HG02970 (cell line): ENCODE results near the gene DNAI1.
"Not testable (repeated sequence)": the region's sequence is repeated elsewhere in the genome, so short reads cannot be mapped to it uniquely, and the experiment has no call there.

Source experiments
- ATAC-seq: cut with Tn5 transposase; IDR thresholded peaks from one replicate; pipeline ENCODE4 v1.9.1; 2021; ENCODE audit warnings: mild to moderate bottlenecking, moderate library complexity, moderate number of reproducible peaks; ENCODE audit not compliant: unreplicated experiment, low FRiP score

Gene DNAI1

DNA sequence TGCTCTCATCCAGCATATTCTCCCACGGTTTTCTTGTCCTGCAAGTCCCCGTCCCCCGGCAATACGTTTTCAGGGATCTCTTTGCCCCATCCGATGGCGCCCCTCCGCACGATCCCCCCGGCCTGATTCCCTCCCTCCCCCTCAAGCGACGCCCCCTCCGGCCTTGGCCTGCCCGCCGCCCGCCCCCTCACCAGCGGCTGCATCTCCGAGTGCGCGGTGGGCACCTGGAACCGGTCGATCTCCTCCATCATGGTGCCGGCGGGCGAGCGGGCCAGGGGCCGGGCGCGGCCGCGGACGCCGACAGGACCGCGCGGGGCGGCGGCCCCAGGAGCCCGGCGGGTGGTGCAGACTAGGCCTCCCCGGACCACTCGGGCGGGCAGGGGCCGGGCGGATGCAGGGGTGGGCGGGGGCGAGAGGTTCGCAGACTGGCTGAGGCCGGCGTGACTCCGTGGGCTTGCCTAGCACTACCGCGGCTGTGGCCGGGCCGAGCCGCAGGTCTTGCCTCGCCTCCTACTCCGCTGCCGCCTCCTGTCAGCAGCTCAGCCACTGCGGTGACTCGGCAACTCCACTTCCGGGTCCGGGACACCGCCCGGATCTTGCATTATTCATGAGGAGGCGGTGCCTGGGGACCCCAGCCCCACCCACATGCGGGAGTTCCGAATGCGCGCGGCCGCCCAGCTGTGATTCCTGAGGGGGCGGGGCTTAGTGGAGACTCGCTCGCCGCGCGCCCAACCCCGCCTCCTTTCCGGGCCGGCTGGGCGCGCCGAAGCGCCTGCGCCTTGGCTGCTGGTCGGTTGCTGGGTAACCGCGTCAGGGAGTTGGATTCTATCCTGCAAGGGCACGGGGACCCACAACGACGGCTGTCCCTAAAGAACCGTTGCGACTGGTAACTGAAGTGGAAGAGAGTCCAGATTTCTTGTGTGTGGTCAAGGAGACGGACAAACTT, at the start of gene DNAI1, which contains the start of gene FAM219A:
TSS of gene DNAI1 (plus strand) at position 793 of the 946 bp plus-strand sequence. CDS start 201 bp downstream, outside the sequence.
TSS of gene FAM219A (minus strand) at position 558 of the 946 bp plus-strand sequence. CDS start at position 251, 307 bp downstream.
- ATAC-seq = peak; percentile 95

DNA sequence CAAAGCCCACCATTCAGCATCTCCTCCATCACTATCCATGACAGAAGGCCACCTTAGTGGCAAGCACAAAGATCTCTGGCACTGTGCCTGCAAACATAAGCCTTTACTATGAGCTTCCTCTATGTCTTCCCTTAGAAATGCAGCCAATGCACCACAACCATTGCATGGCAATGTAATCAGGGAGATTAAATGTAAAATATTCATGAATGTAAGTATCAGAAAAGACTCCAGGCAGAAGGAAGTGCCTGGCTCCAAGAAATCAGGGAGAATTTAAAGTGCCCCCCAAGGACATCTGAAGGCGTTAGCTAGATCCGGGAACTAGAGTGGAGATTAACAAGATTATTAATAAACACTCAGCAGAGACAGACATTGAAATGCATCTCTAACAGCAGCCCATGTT, 49.5 kb upstream of the DNAI1 start:
- no peak for ATAC-seq

DNA sequence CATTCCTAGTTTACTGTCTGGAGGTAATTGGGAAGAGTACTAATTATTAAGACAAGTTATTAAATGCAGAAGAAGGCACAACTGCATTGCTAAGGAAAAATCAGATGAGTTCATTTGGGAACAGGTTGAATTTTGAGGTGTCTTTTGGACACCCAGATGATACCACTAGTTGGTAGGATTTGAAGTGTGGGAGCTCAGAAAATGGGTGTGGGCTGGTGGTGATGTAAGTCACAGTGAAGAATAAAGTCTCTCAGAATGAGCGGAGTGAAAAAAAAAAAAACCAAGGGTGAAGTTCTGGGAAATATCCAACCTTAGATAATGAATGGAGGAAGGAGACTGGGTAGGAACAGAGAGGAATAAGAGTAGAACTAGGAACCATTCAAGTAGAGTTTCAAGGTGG, 46.3 kb upstream of the DNAI1 start:
- no peak for ATAC-seq

DNA sequence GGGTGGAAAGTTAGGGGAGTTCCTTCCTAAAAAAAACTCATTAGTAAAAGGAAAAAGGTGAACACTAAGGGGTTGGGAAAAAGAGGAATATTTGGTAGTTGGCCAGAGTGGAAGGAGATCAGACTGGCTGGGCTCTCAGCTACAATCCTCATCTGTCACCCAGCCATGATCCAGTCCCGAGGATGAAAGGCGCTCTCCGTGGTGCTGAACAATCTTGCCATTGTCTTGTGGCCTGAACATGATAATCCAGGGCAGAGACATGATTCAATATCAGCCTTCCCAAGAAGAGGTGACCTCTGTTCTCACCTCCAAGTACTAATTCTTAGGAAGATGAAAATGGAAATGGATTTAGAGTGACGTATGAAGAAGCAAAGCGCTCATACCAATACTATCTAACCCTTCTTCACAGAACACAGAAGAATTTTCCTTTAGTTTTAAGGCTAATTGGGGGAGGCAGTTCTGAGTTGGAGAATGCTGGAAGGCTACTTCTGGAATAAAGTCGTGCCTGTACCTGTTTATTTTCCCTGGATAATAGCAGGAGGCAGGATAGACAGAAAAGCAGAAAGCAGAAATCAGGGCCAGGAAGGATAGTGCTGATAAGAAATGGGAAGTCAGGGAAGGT, 45.3 kb upstream of the DNAI1 start:
- ATAC-seq = no peak

DNA sequence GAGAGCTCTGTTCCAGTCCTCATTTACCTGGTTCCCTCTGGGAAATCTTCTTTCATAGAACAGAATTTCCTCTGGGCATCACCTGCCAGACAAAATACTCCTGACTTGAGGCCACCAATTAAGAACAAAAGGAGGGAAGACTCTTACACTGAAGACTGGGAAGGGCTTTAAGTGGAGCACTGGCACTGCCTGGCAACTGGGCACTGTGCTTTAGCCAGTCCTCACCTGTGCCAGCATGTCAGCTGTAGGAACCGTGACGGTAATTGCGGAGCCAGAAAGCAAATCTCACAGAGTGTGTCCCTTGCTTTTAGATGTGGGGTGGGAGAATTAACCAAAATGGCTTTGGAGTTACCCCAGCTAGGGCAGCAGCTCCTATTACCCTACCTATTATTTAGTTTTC, 40.9 kb upstream of the DNAI1 start:
- no peak for ATAC-seq

GRCh38 chr9:34419716-34420504, 38.7 kb upstream of the DNAI1 start:
- no peak for ATAC-seq

DNA sequence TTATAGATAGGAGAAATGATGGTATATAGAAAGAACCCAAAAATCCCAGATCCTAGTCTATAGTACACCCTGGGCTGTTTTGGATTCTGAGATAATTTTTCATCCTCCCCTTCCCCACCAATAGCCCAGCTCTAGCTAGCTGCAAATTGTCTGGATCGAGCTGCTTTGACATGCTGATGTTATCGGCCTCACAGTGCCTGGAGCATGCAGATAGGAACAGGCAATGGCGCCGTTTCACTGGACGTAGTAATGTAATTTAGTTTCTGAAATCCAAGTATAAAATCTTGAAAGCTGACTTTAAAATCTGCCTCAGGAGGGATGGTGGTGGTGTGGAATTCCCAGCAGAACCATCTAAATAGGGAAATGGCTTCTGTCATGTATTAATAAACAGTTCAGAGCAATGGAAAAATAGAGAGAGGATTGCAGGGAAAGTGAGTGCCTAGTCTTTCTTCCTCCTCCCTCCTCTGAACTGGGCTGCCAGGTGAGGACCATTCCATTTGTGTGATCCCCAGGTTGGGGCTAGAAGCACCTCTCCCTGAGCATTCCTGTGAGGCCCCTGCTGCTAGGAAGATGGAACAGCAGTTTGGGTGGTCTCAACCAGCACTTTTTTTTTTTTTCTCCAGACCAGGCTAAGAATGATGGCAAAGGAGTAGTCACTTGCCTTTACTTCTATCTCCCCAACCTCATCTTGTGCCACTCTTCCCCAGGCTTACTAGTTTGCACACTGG, 32.1 kb upstream of the DNAI1 start:
- no peak for ATAC-seq

GRCh38 chr9:34428325-34428958, 30.2 kb upstream of the DNAI1 start:
- ATAC-seq = no peak

DNA sequence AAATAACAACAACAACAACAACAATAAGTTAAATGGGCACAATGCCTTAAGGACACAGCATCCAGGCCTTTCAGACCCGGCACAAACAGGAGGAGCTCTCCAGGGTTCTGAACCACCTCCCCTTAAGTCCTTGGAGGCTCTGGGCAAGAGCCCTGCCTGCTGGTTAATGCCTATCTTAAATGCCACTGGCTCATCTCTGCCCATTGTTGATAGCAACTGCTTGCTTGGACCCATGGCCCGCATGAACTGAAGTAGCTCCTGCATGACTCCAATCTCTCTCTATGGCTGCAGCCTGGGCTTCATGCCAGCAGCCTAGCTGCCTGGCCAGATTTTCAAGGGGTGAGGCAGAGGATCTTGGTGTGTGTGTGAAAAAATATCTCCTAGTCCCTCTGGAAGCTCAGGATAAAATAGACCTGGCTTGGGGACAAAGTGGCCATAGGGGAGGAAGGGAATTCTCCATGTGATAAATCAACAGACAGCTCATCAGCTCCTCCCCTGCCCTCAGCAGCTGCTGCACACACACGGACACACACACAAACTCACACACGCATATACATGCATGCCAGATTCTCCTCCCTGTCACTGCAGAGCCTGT, 27.7 kb upstream of the DNAI1 start:
- no peak for ATAC-seq

GRCh38 chr9:34431667-34432066, 26.9 kb upstream of the DNAI1 start:
- ATAC-seq = no peak

DNA sequence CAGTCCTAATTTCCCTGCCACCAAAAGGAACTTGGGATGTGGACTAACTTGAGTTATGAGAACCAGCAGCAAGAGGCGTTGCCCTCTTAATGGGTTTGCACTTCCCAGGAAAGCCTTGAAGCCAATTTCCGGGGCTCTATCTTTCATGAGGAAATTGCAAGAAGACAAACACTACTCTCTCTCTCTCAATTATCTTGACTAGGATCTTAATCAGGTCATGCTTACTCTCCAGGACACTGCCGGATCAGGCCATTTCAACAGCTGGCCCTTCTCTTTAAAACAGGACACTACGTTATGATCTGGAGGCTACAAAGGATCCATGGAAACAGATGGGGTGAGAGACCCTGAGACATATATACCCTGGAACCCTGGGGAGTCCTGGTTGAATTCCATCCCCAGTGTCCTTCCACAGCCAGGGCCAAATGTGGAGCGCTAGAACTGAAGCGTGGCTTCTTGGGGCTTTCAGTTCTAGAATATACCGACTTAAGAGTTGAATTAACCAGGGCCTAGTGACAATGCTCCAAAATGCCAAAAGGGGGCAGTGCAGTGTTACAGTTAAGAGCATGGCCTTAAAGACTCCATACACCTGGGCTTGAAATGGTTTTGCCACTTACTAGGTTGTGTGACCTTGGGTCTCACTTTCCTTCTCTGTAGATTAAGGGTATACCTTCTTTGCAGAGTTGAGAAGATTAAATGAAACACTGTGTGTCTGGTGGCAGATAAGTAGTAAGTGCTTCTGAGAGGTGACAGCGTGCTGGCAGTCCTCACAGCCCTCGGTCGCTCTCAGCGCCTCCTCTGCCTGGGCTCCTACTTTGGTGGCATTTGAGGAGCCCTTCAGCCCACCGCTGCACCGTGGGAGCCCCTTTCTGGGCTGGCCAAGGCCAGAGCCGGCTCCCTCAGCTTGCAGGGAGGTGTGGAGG, 21.3 kb upstream of the DNAI1 start:
- ATAC-seq = no peak

DNA sequence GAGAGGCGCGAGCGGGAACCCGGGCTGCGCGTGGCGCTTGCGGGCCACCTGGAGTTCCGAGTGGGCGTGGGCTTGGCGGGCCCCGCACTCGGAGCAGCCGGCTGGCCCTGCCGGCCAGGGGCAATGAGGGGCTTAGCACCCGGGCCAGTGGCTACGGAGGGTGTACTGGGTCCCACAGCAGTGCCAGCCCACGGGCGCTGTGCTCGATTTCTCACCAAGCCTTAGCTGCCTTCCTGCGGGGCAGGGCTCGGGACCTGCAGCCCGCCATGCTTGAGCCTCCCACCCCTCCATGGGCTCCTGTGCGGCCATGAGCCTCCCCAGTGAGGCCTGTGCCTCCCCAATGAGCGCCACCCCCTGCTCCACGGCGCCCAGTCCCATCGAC, 20.7 kb upstream of the DNAI1 start:
- ATAC-seq = not testable (repeated sequence)

GRCh38 chr9:34438465-34438864, 20.1 kb upstream of the DNAI1 start:
- not testable (repeated sequence) for ATAC-seq

- ATAC-seq = no peak
These were observed 18.6 kb upstream of the DNAI1 start for GRCh38 chr9:34440017-34440416.

GRCh38 chr9:34442770-34443169, 15.8 kb upstream of the DNAI1 start:
- ATAC-seq = no peak

- ATAC-seq = no peak
These were observed 15.1 kb upstream of the DNAI1 start for GRCh38 chr9:34443533-34443932.

- ATAC-seq = no peak
These were observed 14.6 kb upstream of the DNAI1 start for GRCh38 chr9:34443976-34444375.

DNA sequence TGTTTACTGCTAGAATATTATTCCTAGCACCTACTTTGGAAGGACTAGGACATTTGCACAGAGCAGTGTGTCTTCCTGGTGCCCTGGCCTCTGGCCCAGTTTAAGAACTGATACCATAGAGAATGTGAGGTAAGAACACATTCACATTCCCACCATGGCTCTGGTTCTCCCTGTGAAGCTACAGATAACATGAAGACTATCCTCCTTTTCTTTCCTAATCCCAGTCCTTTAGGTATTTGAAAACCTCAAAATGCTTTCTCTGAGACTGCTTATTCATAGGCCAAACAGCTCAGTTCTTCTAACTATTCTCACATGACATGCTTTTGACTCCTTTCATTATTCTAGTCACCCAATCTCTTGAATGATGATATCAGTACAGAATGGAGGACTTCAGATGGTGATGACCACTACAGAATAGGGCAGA, 12.1 kb upstream of the DNAI1 start:
- no peak for ATAC-seq
